Thyroid gland (tissue), 4 donors: Measurements from ENCODE around the gene LSP1.

Experiments
- POLR2A ChIP-seq, 2 donors: fragments of 450-650 bp; IDR thresholded peaks; one replicate each; pipeline ENCODE4 v1.6.1; 2017; ENCODE audit warnings: antibody characterized with exemption in 2 of 2, mild to moderate bottlenecking in 2 of 2, moderate library complexity in 1 of 2
- TF ChIP-seq, protein P1 (sequence below), 6 experiments: fragments of 200-600 bp in 3 of 6; fragments of 450-650 bp in 3 of 6; sonication (generic) in 3 of 6; IDR thresholded peaks; one replicate each; pipeline ENCODE4 v1.5.1; 2016 to 2019; ENCODE audit warnings: antibody characterized with exemption in 6 of 6, mild to moderate bottlenecking in 2 of 6, inconsistent platforms in 1 of 6, moderate library complexity in 1 of 6

DNA sequence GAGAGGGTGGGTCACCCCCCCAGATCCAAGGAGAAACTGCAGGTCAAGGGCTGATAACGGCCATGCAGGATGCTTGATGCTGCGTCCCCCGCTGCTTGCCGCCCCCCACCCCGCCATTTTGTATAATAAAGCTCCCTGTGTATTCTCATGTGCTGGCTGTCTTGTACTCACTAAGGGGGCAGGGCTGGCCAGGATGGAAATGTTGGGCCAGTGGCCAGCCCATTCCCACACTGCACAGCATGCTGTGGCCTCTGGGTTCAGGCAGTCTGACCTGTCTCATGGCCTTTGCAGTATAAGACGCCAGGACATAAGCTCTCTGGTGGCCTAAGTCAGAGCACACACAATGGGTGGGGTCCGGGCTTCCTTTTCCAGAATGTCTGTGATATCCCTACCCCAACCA, 39.2 kb downstream of the LSP1 start:
- no peak for TF ChIP-seq POLR2A (IDR thresholded peaks at IDR 0.05)
- TF ChIP-seq, protein P1, sequence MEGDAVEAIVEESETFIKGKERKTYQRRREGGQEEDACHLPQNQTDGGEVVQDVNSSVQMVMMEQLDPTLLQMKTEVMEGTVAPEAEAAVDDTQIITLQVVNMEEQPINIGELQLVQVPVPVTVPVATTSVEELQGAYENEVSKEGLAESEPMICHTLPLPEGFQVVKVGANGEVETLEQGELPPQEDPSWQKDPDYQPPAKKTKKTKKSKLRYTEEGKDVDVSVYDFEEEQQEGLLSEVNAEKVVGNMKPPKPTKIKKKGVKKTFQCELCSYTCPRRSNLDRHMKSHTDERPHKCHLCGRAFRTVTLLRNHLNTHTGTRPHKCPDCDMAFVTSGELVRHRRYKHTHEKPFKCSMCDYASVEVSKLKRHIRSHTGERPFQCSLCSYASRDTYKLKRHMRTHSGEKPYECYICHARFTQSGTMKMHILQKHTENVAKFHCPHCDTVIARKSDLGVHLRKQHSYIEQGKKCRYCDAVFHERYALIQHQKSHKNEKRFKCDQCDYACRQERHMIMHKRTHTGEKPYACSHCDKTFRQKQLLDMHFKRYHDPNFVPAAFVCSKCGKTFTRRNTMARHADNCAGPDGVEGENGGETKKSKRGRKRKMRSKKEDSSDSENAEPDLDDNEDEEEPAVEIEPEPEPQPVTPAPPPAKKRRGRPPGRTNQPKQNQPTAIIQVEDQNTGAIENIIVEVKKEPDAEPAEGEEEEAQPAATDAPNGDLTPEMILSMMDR (IDR thresholded peaks at IDR 0.05): no peak
